K562 (cell line): ENCODE measurements around the gene SLC4A11. TPM values are rescaled to one million over a fixed set of nuclear protein-coding genes. Genes with fewer than 3 reads are reported as not detected.

Experiments
- ATAC-seq: fragments of 200-7000 bp; cut with Tn5 transposase; 3 replicates; pipeline ENCODE4 v1.9.1; 2020; ENCODE audit warnings: moderate library complexity
- BruUV-seq: library from RNA; stranded (reverse); fragments of 400-500 nt; replicated peaks from 2 replicates; lab custom pipeline; 2021; lab: Mats Ljungman, UMichigan
- CTCF ChIA-PET: fragments of 300-600 bp; formaldehyde crosslinking; extraction: SDS; loops from one replicate; lab custom pipeline; 2021; ENCODE audit warnings: low intra/inter-chr PET ratio; lab: Yijun Ruan, JAX
- POLR2A ChIA-PET: fragments of 300-600, 350-650 bp; sonication (Branson Sonifier 250); formaldehyde crosslinking; extraction: SDS; loops from one replicate; lab custom pipeline; 2021; ENCODE audit warnings: antibody characterized with exemption, inconsistent platforms; lab: Yijun Ruan, JAX
- DNase-seq, 4 experiments: peaks; one replicate each; pipeline versions ENCODE4 v3.0.0 to v3.0.0-alpha.2; 2011 to 2018; ENCODE audit warnings: low spot score in 3 of 4, mixed read lengths in 3 of 4; ENCODE audit errors: extremely low read depth in 1 of 4
- FAIRE-seq: peaks from 2 replicates; lab custom pipeline; 2011; peaks lifted over from hg19 to GRCh38; lab: Jason Lieb, UNC
- H2AFZ ChIP-seq: 2 replicates; pipeline ENCODE4 v1.6.0; 2011; ENCODE audit warnings: low read depth, low read length, control low read depth, inconsistent platforms
- H3K27ac ChIP-seq: fragments of 200-600 bp; 3 replicates; pipeline ENCODE4 v1.8.0; 2011; ENCODE audit warnings: low read depth, mild to moderate bottlenecking, control low read depth, inconsistent platforms, low read length, moderate library complexity, mixed read lengths; ENCODE audit errors: extremely low read depth
- H3K27me3 ChIP-seq, 2 experiments: fragments of 300-600 bp in 1 of 2; 2 replicates in 1 of 2; 3 replicates in 1 of 2; pipeline versions ENCODE4 v1.6.0 to v1.8.0; 2011; ENCODE audit warnings: inconsistent platforms in 2 of 2, low read length in 2 of 2, mild to moderate bottlenecking in 1 of 2, mixed read lengths in 1 of 2, moderate library complexity in 1 of 2; ENCODE audit not compliant: control insufficient read depth in 2 of 2, insufficient read depth in 2 of 2
- H3K36me3 ChIP-seq: fragments of 300-600 bp; 3 replicates; pipeline ENCODE4 v1.8.0; 2011; ENCODE audit warnings: mild to moderate bottlenecking, low read length, inconsistent platforms; ENCODE audit not compliant: control insufficient read depth, insufficient read depth
- H3K4me1 ChIP-seq, 2 experiments: fragments of 200-600 bp in 1 of 2; replicated peaks in 1 of 2; 2 replicates in 1 of 2; 3 replicates in 1 of 2; pipeline versions ENCODE4 v1.5.1 to v1.8.0; 2011; ENCODE audit warnings: inconsistent platforms in 2 of 2, low read length in 2 of 2, mild to moderate bottlenecking in 1 of 2, mixed read lengths in 1 of 2, moderate library complexity in 1 of 2; ENCODE audit not compliant: control insufficient read depth in 2 of 2, insufficient read depth in 2 of 2
- H3K4me2 ChIP-seq: 2 replicates; pipeline ENCODE4 v1.6.1; 2011; ENCODE audit warnings: low read length, control low read depth, inconsistent platforms, mixed read lengths; ENCODE audit not compliant: insufficient read depth
- H3K4me3 ChIP-seq: fragments of 200-600 bp; sonication (generic), shearing (Covaris generic); 2 replicates; pipeline ENCODE4 v1.5.1; 2016; ENCODE audit warnings: control low read depth, inconsistent platforms
- H3K79me2 ChIP-seq: fragments of 200-600 bp; 3 replicates; pipeline ENCODE4 v1.8.0; 2011; ENCODE audit warnings: low read length, inconsistent platforms; ENCODE audit not compliant: control insufficient read depth, insufficient read depth
- H3K9ac ChIP-seq, 2 experiments: 2 replicates each; pipeline versions ENCODE4 v1.6.0 to v1.6.1; 2011; ENCODE audit warnings: low read depth in 2 of 2, low read length in 2 of 2, control low read depth in 1 of 2, inconsistent platforms in 1 of 2, mild to moderate bottlenecking in 1 of 2, mixed read lengths in 1 of 2; ENCODE audit not compliant: insufficient read depth in 1 of 2
- H3K9me1 ChIP-seq: one replicate; pipeline ENCODE4 v1.6.0; 2011; ENCODE audit warnings: inconsistent platforms, mild to moderate bottlenecking, low read length, moderate library complexity; ENCODE audit not compliant: control insufficient read depth, insufficient read depth
- H3K9me3 ChIP-seq: replicated peaks from 2 replicates; pipeline ENCODE4 v1.5.1; 2011; ENCODE audit warnings: low read depth, low read length, inconsistent platforms; ENCODE audit not compliant: control insufficient read depth, insufficient read depth
- H4K20me1 ChIP-seq: replicated peaks from 2 replicates; pipeline ENCODE4 v1.6.1; 2011; ENCODE audit warnings: low read length, inconsistent platforms, mixed read lengths; ENCODE audit not compliant: control insufficient read depth, insufficient read depth
- ARID3B ChIP-seq: fragments of 250-450 bp; sonication (Bioruptor Pico); IDR thresholded peaks from 2 replicates; pipeline ENCODE4 v1.4.0; 2020; ENCODE audit warnings: borderline replicate concordance
- BRD4 ChIP-seq: fragments of 200-600 bp; sonication (generic); IDR thresholded peaks from 2 replicates; pipeline ENCODE4 v1.6.1; 2017; ENCODE audit warnings: inconsistent platforms
- CBX8 ChIP-seq: fragments of 200-600 bp; sonication (generic); IDR thresholded peaks from 2 replicates; pipeline ENCODE4 v1.6.1; 2012; ENCODE audit warnings: borderline replicate concordance, mixed run types, low read depth, mild to moderate bottlenecking, moderate library complexity, mixed read lengths, low read length, control low read depth, inconsistent platforms; ENCODE audit not compliant: poor library complexity, severe bottlenecking; ENCODE audit errors: extremely low read depth
- ESRRA ChIP-seq: fragments of 450-650 bp; IDR thresholded peaks from 2 replicates; pipeline ENCODE4 v1.6.1; 2014; ENCODE audit warnings: low read depth, mild to moderate bottlenecking, moderate library complexity, borderline replicate concordance
- FOSL1 ChIP-seq: fragments of 200-800 bp; sonication (Bioruptor generic); conservative IDR thresholded peaks from 2 replicates; pipeline ENCODE4 v1.6.1; 2016; ENCODE audit warnings: missing genetic modification characterization, missing compliant biosample characterization
- HDAC3 ChIP-seq: fragments of 450-650 bp; IDR thresholded peaks from 2 replicates; pipeline ENCODE4 v1.6.1; 2018; ENCODE audit warnings: borderline replicate concordance, mild to moderate bottlenecking, moderate library complexity; ENCODE audit not compliant: partially characterized antibody
- ID3 ChIP-seq, 2 experiments: fragments of 250-450 bp in 1 of 2; fragments of 450-650 bp in 1 of 2; sonication (Bioruptor Pico) in 1 of 2; IDR thresholded peaks; 2 replicates each; pipeline versions ENCODE4 v1.6.1 to v1.8.0; 2016 to 2021; ENCODE audit warnings: mild to moderate bottlenecking in 2 of 2, moderate library complexity in 2 of 2, missing compliant biosample characterization in 1 of 2, missing genetic modification characterization in 1 of 2
- LARP7 ChIP-seq: fragments of 450-650 bp; IDR thresholded peaks from 2 replicates; pipeline ENCODE4 v1.6.1; 2016
- NR2F6 ChIP-seq: fragments of 450-650 bp; formaldehyde crosslinking; IDR thresholded peaks from 2 replicates; pipeline ENCODE4 v1.4.0; 2020; ENCODE audit warnings: mild to moderate bottlenecking
- PREB ChIP-seq: sonication (generic); formaldehyde crosslinking; IDR thresholded peaks from 2 replicates; pipeline ENCODE4 v1.8.1; 2023; ENCODE audit warnings: mild to moderate bottlenecking, missing genetic modification reagents
- THRAP3 ChIP-seq: fragments of 450-650 bp; IDR thresholded peaks from 2 replicates; pipeline ENCODE4 v1.6.1; 2016; ENCODE audit warnings: mild to moderate bottlenecking, inconsistent platforms, borderline replicate concordance
- ZC3H4 ChIP-seq: sonication (generic); formaldehyde crosslinking; IDR thresholded peaks from 2 replicates; pipeline ENCODE4 v1.9.0; 2021; ENCODE audit warnings: missing genetic modification reagents, borderline replicate concordance
- ZNF175 ChIP-seq: fragments of 200-800 bp; sonication (Bioruptor generic); IDR thresholded peaks from 2 replicates; pipeline ENCODE4 v1.6.1; 2016; ENCODE audit warnings: low read depth, mild to moderate bottlenecking, missing genetic modification characterization, missing compliant biosample characterization
- ZNF75A ChIP-seq: fragments of 450-650 bp; formaldehyde crosslinking; IDR thresholded peaks from 2 replicates; pipeline ENCODE4 v1.4.0; 2020; ENCODE audit warnings: mild to moderate bottlenecking
- ZNF764 ChIP-seq: fragments of 250-450 bp; sonication (Bioruptor Pico); IDR thresholded peaks from 2 replicates; pipeline ENCODE4 v1.4.0; 2020; ENCODE audit warnings: low read depth, mild to moderate bottlenecking, moderate library complexity
- WGBS: fragments of 100-300 bp; shearing (Covaris generic); methylation state at CpG from one replicate; pipeline ENCODE4 v1.1.6; 2016; ENCODE audit warnings: low coverage, mixed read lengths; ENCODE audit not compliant: insufficient coverage; ENCODE audit errors: missing lambda C conversion rate; 5-methylcytosine and 5-hydroxymethylcytosine counted together
- in situ Hi-C: fragments of 300-500 bp; cut with MboI; formaldehyde crosslinking; loops from 4 replicates; pipeline ENCODE4 v1.15.0; 2018; ENCODE audit warnings: inconsistent platforms, mixed read lengths
- intact Hi-C: fragments of 100-400 bp; cut with micrococcal nuclease; formaldehyde crosslinking; loops from 2 replicates; pipeline ENCODE4 v1.14.2; 2022
- polyA plus RNA-seq, 8 experiments: library from polyadenylated mRNA; depleted of rRNA in 4 of 8; stranded (reverse) in 5 of 8; unstranded in 3 of 8; fragments of >200 nt; fragmentation: Nextera tagmentation in 2 of 8; fragmentation: Illumina TruSeq in 1 of 8; extraction: Ambion mirVana in 2 of 8; extraction: Trizol in 1 of 8; gene quantifications; 2 replicates each; pipeline versions ENCODE4 v1.2.1 to v1.2.3, GENCODE V29; 2011 to 2014; ENCODE audit warnings: inconsistent platforms in 1 of 8, missing spikeins in 1 of 8
- total RNA-seq, 7 experiments: library from RNA; depleted of rRNA in 6 of 7; stranded (reverse); fragments of >200 nt in 6 of 7; fragmentation: Illumina TruSeq in 2 of 7; extraction: Trizol in 2 of 7; gene quantifications; 2 replicates each; pipeline versions ENCODE4 v1.2.1 to v1.2.3, GENCODE V29; 2011 to 2021; ENCODE audit warnings: low replicate concordance in 1 of 7

The SLC4A11 gene
- total and polyA plus RNA-seq, 9 of the 15 experiments (the other 6 are each of a cell fraction or from before 2014, with no cell fraction given): 0.10 to 2.0 (median 0.20) TPM

- FAIRE-seq (no peak), ATAC-seq (no peak), DNase-seq (no peak)
- BruUV-seq: no TSS peak
- no peak overlapping the region for H3K9ac ChIP-seq
- peaks cover 0 to 24% of the 10 kb centered on the region in 2 experiments; a peak in 2 of 5 replicates for H3K4me1 ChIP-seq
- POLR2A ChIA-PET: interaction anchor here (1.9 kb wide), 1 partner anchor 9 kb away, joined by 5 read pairs; no protein-coding TSS in a partner anchor
- H3K4me2 ChIP-seq: no peak overlapping the region
- WGBS: 58% methylated on average over 15 of the region's 15 CpGs
- H2AFZ ChIP-seq: no peak overlapping the region
- no peaks in the 10 kb centered on the region for H3K36me3 ChIP-seq
- peaks cover 0 to 12% of the 10 kb centered on the region in 2 experiments; a peak in 2 of 5 replicates for H3K27me3 ChIP-seq
- H4K20me1 ChIP-seq: no peaks in the 10 kb centered on the region
- H3K27ac ChIP-seq: no peak overlapping the region
- intact Hi-C loops: no loop called here
- no peaks in the 10 kb centered on the region for H3K79me2 ChIP-seq
- in situ Hi-C loops: no loop called here
- no peaks in the 10 kb centered on the region for H3K9me1 ChIP-seq
- H3K4me3 ChIP-seq: no peak overlapping the region
- H3K9me3 ChIP-seq: no peaks in the 10 kb centered on the region
- no peak for TF ChIP-seq LARP7
- no peak for TF ChIP-seq ESRRA
- TF ChIP-seq ARID3B: no peak
- no peak for TF ChIP-seq ZNF175 (CRISPR knock-in tag)
- no peak for TF ChIP-seq FOSL1 (tag)
- no peak for TF ChIP-seq HDAC3
- TF ChIP-seq ZC3H4 (CRISPR knock-in tag): no peak
- no peak for TF ChIP-seq THRAP3
- TF ChIP-seq PREB (CRISPR knock-in tag): no peak
- no peak for TF ChIP-seq CBX8
- no peak for TF ChIP-seq BRD4
- no peak for TF ChIP-seq ZNF75A (CRISPR knock-in tag)
- no peak for TF ChIP-seq ZNF764 (CRISPR knock-in tag)
- no peak for TF ChIP-seq NR2F6 (CRISPR knock-in tag)
- no peak for TF ChIP-seq ID3 (CRISPR knock-in tag; IDR thresholded peaks at IDR 0.05)
- no peak for TF ChIP-seq ID3 (tag; IDR thresholded peaks at IDR 0.05)
- TF ChIP-seq, all 486 proteins: peak for 0
- CTCF ChIA-PET: no interaction called here
Observed at GRCh38 chr20:3231889-3232588, 7.0 kb downstream of the SLC4A11 start.
